Brain microvascular endothelial cell (primary cell): ENCODE results near the gene KRT20.

ENCODE experiments used
- DNase-seq: peaks from one replicate; pipeline ENCODE4 v3.0.0-alpha.2; 2020
- H3K27ac ChIP-seq: fragments of 250-450 bp; sonication (Bioruptor Pico); 2 replicates; pipeline ENCODE4 v1.5.1; 2020; ENCODE audit warnings: mild to moderate bottlenecking, moderate library complexity
- H3K27me3 ChIP-seq: fragments of 250-450 bp; sonication (Bioruptor Pico); replicated peaks from 2 replicates; pipeline ENCODE4 v1.5.1; 2020; ENCODE audit warnings: mild to moderate bottlenecking
- H3K36me3 ChIP-seq: fragments of 250-450 bp; sonication (Bioruptor Pico); replicated peaks from 2 replicates; pipeline ENCODE4 v1.5.1; 2020; ENCODE audit warnings: mild to moderate bottlenecking
- H3K4me3 ChIP-seq: 2 replicates; pipeline ENCODE4 v1.5.1; 2011; ENCODE audit warnings: low read depth, mild to moderate bottlenecking, control low read depth, low read length, moderate library complexity
- in situ Hi-C: cut with HindIII; loops from 2 replicates; pipeline ENCODE4 v1.10.0; 2017; ENCODE audit warnings: low sequenced_read_pairs, low pct_ligation_motif_present
- TF ChIP-seq, protein P1 (sequence below): IDR thresholded peaks from 2 replicates; pipeline ENCODE4 v1.5.1; 2011; ENCODE audit warnings: low read depth, mild to moderate bottlenecking, moderate library complexity, low read length, control low read depth, inconsistent platforms; ENCODE audit errors: missing control alignments

The KRT20 gene, protein sequence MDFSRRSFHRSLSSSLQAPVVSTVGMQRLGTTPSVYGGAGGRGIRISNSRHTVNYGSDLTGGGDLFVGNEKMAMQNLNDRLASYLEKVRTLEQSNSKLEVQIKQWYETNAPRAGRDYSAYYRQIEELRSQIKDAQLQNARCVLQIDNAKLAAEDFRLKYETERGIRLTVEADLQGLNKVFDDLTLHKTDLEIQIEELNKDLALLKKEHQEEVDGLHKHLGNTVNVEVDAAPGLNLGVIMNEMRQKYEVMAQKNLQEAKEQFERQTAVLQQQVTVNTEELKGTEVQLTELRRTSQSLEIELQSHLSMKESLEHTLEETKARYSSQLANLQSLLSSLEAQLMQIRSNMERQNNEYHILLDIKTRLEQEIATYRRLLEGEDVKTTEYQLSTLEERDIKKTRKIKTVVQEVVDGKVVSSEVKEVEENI

DNA sequence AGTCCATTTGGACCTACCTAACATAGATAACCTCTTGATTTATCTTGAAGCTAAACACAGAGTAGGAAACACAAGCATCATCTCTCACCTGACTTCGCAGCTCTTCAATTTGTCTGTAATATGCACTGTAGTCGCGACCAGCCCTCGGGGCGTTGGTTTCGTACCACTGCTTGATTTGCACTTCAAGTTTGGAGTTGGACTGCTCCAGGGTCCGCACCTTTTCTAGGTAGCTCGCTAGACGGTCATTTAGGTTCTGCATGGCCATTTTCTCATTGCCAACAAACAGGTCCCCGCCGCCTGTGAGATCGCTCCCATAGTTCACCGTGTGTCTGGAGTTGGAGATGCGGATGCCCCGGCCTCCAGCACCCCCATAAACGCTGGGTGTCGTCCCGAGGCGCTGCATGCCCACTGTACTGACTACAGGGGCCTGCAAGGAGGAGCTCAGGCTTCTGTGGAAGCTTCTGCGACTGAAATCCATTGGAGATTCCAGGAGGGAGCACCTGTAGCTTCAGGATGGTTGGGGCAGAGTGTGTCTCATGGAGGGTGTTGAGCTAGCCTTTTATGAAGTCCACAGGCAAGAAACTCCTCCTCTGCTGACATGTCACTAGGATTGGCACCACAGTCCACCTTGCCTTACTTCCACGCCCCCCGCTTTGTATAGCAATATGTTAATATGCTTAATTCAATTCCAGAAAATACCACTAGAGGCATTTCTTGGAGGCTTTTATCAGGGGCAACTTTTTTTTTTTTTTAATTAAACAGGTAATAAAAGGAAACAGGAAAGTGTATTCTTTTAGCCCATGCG is at the start of gene KRT20:
KRT20 (minus strand) TSS at position 535 of the 805 bp plus-strand sequence; CDS start at position 478, 57 bp downstream.
- Histone ChIP-seq H3K36me3 (no peaks in the 10 kb centered on the region), H3K27me3 (no peaks in the 10 kb centered on the region), H3K4me3 (no peak within 1 kb of the TSS), H3K27ac (no peak within 1 kb of the TSS)
- TF ChIP-seq, protein P1, sequence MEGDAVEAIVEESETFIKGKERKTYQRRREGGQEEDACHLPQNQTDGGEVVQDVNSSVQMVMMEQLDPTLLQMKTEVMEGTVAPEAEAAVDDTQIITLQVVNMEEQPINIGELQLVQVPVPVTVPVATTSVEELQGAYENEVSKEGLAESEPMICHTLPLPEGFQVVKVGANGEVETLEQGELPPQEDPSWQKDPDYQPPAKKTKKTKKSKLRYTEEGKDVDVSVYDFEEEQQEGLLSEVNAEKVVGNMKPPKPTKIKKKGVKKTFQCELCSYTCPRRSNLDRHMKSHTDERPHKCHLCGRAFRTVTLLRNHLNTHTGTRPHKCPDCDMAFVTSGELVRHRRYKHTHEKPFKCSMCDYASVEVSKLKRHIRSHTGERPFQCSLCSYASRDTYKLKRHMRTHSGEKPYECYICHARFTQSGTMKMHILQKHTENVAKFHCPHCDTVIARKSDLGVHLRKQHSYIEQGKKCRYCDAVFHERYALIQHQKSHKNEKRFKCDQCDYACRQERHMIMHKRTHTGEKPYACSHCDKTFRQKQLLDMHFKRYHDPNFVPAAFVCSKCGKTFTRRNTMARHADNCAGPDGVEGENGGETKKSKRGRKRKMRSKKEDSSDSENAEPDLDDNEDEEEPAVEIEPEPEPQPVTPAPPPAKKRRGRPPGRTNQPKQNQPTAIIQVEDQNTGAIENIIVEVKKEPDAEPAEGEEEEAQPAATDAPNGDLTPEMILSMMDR, result peak; percentile 22
- DNase-seq, result no peak
- in situ Hi-C loops, result no loop called here

DNA sequence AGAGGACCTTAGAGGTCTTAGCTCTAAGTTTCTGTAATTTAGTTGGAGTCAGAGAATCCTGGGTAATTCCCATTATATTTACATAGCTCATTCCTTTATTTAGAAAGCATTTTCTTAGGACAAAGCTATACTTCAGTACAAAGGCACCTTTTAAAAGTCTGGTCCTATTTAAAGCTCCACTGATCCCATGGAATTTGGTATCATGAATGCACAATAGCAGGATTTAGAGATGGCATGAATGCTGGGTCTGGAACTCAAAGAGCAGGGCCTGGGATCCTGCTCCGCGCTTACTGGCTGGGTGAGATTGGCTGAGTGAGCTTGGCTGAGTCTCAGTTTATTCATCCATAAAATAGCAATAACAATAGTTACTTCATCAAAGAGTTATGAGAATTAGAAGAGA is 47.6 kb upstream of the KRT20 start:
- in situ Hi-C loops, result no loop called here
- Histone ChIP-seq H3K36me3 (no peaks in the 10 kb centered on the region), H3K27ac (no peak overlapping the region), H3K4me3 (no peak overlapping the region), H3K27me3 (no peaks in the 10 kb centered on the region)
- no peak for DNase-seq
- TF ChIP-seq, protein P1, result no peak

DNA sequence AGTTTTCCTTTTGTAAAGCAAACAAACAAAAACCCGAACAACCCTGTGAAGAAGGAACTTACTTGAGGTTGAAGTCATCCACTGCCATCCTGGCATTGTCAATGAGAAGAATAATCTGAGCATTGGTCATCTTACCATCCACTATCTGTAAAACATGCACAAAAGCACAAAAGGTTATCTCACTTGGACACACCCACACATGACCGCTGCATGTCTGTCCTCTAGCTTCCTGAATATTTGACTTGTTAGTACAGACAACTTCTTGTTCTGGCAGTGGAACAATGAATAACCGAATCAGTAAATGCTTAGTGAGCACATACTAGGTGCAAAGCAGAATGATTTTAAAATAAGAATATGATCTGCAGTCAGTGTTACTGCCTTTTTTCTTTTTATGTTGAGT is 46.3 kb upstream of the KRT20 start:
- TF ChIP-seq, protein P1, result no peak
- Histone ChIP-seq H3K36me3 (no peaks in the 10 kb centered on the region), H3K27ac (no peak overlapping the region), H3K4me3 (no peak overlapping the region), H3K27me3 (no peaks in the 10 kb centered on the region)
- DNase-seq, result no peak
- in situ Hi-C loops, result no loop called here

DNA sequence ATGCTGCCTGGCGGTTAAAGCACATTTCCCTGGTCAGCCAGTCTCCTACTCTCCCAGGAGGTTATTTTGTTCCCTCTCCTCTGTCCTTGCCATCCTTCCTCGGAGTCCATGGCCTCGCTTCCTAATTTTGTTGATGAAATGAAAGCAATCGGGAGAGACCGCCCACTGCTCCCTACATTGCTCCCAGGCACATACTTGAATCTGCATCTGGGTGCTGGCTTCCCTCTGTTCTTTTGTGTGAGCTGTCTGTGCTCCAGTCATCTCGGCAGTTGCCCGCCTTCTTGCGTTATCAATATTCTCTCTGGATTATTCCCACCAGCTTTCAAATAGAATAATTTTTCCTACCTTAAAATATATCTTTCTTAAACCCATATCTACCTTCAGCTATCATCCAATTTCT is 41.3 kb upstream of the KRT20 start:
- no peak for DNase-seq
- TF ChIP-seq, protein P1, result no peak
- H3K36me3 ChIP-seq, result no peaks in the 10 kb centered on the region
- H3K27ac ChIP-seq, result no peak overlapping the region
- H3K27me3 ChIP-seq, result no peaks in the 10 kb centered on the region
- H3K4me3 ChIP-seq, result no peak overlapping the region
- in situ Hi-C loops, result no loop called here

DNA sequence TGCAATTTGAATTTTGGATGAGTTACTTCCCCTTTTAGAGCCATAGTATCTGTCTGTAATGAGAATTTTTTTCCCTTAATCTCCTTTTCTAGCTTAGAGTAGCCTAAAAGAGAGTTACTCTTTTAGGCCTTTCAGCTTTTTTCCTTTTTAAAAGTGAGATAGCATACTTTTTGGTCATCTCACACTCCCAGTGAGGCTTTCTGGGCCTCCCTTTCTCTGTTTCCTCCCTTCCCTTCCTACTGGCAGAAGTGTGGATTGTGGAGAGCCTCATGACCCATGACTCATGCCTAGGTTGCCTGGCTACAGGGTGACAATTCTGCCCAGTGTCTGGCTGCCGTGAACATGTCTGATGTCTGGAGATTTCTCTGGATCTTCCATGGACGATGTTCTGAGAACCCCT is 37.2 kb upstream of the KRT20 start:
- no peaks in the 10 kb centered on the region for H3K36me3 ChIP-seq
- no peaks in the 10 kb centered on the region for H3K27me3 ChIP-seq
- in situ Hi-C loops, result no loop called here
- H3K27ac ChIP-seq, result peak overlapping the region; percentile 78
- no peak overlapping the region for H3K4me3 ChIP-seq
- TF ChIP-seq, protein P1, result no peak
- peak; percentile 92 for DNase-seq
